Neural progenitor cell (in vitro differentiated cells): ENCODE data around the gene DIDO1. TPM values are rescaled to one million over a fixed set of nuclear protein-coding genes. Genes with fewer than 3 reads are reported as not detected.
A peak's percentile ranks its signal among the peaks of the same experiment; 100 is the strongest.

Experiments used
- DNase-seq: peaks from one replicate; pipeline ENCODE4 v3.0.0-alpha.2; 2016; ENCODE audit warnings: low spot score
- H2AFZ ChIP-seq: fragments of 200-600 bp; sonication (generic); replicated peaks from 2 replicates; pipeline ENCODE4 v1.6.1; 2016; ENCODE audit warnings: antibody characterized with exemption
- H3F3A ChIP-seq: fragments of 200-600 bp; sonication (generic); 2 replicates; pipeline ENCODE4 v1.6.1; 2016; ENCODE audit warnings: antibody characterized with exemption, low read depth
- H3K27ac ChIP-seq: fragments of 200-600 bp; sonication (generic); 2 replicates; pipeline ENCODE4 v1.5.1; 2016; ENCODE audit warnings: mild to moderate bottlenecking
- H3K27me3 ChIP-seq: fragments of 200-600 bp; sonication (generic); 2 replicates; pipeline ENCODE4 v1.6.1; 2016; ENCODE audit warnings: mild to moderate bottlenecking, moderate library complexity
- H3K36me3 ChIP-seq: fragments of 200-600 bp; sonication (generic); 2 replicates; pipeline ENCODE4 v1.5.1; 2016
- H3K4me1 ChIP-seq: fragments of 200-600 bp; sonication (generic); 2 replicates; pipeline ENCODE4 v1.6.1; 2016; ENCODE audit warnings: mixed run types
- H3K4me2 ChIP-seq: fragments of 200-600 bp; sonication (generic); 2 replicates; pipeline ENCODE4 v1.6.1; 2016
- H3K4me3 ChIP-seq: fragments of 200-600 bp; sonication (generic); 2 replicates; pipeline ENCODE4 v1.5.1; 2016
- H3K79me2 ChIP-seq: fragments of 200-600 bp; sonication (generic); 2 replicates; pipeline ENCODE4 v1.6.1; 2016; ENCODE audit warnings: low read depth
- H3K9ac ChIP-seq: fragments of 200-600 bp; sonication (generic); 2 replicates; pipeline ENCODE4 v1.6.1; 2016
- H3K9me3 ChIP-seq: fragments of 200-600 bp; sonication (generic); 2 replicates; pipeline ENCODE4 v1.5.1; 2016; ENCODE audit warnings: low read depth
- H4K20me1 ChIP-seq: fragments of 200-600 bp; sonication (generic); 2 replicates; pipeline ENCODE4 v1.6.1; 2016; ENCODE audit warnings: low read depth
- H3K27ac Mint-ChIP-seq: 3 replicates; pipeline ENCODE4 v1.8.0; 2021; ENCODE audit warnings: mixed read lengths
- H3K27me3 Mint-ChIP-seq: 2 replicates; pipeline ENCODE4 v1.8.0; 2022; ENCODE audit warnings: low read depth, mild to moderate bottlenecking, inconsistent platforms, moderate library complexity, mixed read lengths; ENCODE audit not compliant: insufficient read depth
- H3K36me3 Mint-ChIP-seq: 3 replicates; pipeline ENCODE4 v1.8.0; 2021; ENCODE audit warnings: mixed read lengths
- H3K4me1 Mint-ChIP-seq: 3 replicates; pipeline ENCODE4 v1.8.0; 2021; ENCODE audit warnings: mixed read lengths
- H3K4me3 Mint-ChIP-seq: 3 replicates; pipeline ENCODE4 v1.8.0; 2021; ENCODE audit warnings: mild to moderate bottlenecking, moderate library complexity, mixed read lengths
- H3K9me3 Mint-ChIP-seq: 3 replicates; pipeline ENCODE4 v1.8.0; 2020; ENCODE audit warnings: mixed read lengths
- EZH2 ChIP-seq: fragments of 200-600 bp; sonication (generic); IDR thresholded peaks from 2 replicates; pipeline ENCODE4 v1.6.1; 2017; ENCODE audit warnings: antibody characterized with exemption, mild to moderate bottlenecking, moderate library complexity
- EZH2phosphoT487 ChIP-seq: fragments of 200-600 bp; sonication (generic); IDR thresholded peaks from 2 replicates; pipeline ENCODE4 v1.6.1; 2017; ENCODE audit warnings: antibody characterized with exemption
- total RNA-seq: library from RNA; depleted of rRNA; stranded (reverse); fragments of >200 nt; gene quantifications from 2 replicates; pipeline ENCODE4 v1.2.3, GENCODE V29; 2015; ENCODE audit warnings: low replicate concordance
- TF ChIP-seq, protein P1 (sequence below): fragments of 200-600 bp; sonication (generic); IDR thresholded peaks from 2 replicates; pipeline ENCODE4 v1.5.1; 2017; ENCODE audit warnings: antibody characterized with exemption, mild to moderate bottlenecking

Gene DIDO1
- total RNA-seq, 1 donor from 2014 or later: 64.5 TPM

DNA sequence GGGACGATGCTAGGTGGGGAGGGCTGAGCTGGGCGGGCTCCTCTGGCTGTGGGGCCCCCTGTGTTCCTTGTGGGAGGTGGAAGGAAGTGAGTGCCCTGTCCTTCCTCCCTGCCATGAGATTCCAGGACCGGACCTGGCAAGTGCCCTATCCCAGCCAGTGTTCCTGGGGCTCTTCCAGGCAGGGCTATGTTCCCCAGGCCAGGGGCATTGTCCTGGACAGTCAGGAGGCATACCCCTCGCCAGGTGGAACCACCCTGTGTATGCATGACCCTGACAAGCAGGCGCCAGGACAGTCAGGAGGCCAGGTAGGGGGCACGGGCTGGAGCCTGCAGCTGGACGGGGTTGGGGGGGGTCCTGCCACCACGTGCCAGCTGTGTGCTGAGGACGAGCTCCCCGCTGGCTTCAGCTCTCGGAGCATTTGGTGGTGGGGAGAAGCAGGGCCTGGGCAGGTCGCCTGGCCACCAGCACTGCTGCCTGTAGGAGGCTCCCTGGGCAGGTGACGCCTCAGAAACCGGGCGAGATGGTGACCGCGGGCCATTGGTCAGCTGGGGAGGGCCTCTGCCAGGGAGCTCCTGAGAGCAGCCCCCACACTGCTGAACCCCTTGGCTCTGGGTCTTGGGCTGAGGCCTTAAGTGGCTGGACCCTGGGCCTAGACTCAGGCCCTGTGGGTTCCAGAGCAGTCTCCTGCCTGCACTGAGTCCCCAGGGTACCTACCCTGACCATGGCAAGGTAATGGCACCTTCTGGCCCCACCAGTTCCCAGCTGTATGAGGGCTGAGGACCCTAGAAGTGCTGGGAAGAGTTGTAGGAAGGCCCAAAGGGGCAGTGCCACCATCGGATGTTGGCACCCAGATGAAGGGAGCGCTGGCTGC lies 26.9 kb upstream of the DIDO1 start:
- Mint-ChIP-seq H3K9me3 (no peaks in the 10 kb centered on the region), H3K4me1 (peaks cover 17% of the 10 kb centered on the region), H3K27me3 (peaks cover 5% of the 10 kb centered on the region), H3K36me3 (peaks cover 22% of the 10 kb centered on the region), H3K4me3 (no peak overlapping the region), H3K27ac (no peak overlapping the region)
- Histone ChIP-seq H3K27ac (no peak overlapping the region), H3K9ac (no peak overlapping the region), H3K4me3 (no peak overlapping the region), H4K20me1 (peaks cover 14% of the 10 kb centered on the region), H3F3A (peaks cover 26% of the 10 kb centered on the region), H3K36me3 (no peaks in the 10 kb centered on the region), H3K79me2 (peaks cover 1% of the 10 kb centered on the region), H2AFZ (no peak overlapping the region), H3K4me1 (peaks cover 21% of the 10 kb centered on the region), H3K27me3 (peaks cover 6% of the 10 kb centered on the region), H3K4me2 (peak overlapping the region; percentile 74), H3K9me3 (no peaks in the 10 kb centered on the region)
- TF ChIP-seq EZH2phosphoT487 (no peak), EZH2 (no peak)
- TF ChIP-seq, protein P1, sequence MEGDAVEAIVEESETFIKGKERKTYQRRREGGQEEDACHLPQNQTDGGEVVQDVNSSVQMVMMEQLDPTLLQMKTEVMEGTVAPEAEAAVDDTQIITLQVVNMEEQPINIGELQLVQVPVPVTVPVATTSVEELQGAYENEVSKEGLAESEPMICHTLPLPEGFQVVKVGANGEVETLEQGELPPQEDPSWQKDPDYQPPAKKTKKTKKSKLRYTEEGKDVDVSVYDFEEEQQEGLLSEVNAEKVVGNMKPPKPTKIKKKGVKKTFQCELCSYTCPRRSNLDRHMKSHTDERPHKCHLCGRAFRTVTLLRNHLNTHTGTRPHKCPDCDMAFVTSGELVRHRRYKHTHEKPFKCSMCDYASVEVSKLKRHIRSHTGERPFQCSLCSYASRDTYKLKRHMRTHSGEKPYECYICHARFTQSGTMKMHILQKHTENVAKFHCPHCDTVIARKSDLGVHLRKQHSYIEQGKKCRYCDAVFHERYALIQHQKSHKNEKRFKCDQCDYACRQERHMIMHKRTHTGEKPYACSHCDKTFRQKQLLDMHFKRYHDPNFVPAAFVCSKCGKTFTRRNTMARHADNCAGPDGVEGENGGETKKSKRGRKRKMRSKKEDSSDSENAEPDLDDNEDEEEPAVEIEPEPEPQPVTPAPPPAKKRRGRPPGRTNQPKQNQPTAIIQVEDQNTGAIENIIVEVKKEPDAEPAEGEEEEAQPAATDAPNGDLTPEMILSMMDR: no peak
- DNase-seq: no peak

DNA sequence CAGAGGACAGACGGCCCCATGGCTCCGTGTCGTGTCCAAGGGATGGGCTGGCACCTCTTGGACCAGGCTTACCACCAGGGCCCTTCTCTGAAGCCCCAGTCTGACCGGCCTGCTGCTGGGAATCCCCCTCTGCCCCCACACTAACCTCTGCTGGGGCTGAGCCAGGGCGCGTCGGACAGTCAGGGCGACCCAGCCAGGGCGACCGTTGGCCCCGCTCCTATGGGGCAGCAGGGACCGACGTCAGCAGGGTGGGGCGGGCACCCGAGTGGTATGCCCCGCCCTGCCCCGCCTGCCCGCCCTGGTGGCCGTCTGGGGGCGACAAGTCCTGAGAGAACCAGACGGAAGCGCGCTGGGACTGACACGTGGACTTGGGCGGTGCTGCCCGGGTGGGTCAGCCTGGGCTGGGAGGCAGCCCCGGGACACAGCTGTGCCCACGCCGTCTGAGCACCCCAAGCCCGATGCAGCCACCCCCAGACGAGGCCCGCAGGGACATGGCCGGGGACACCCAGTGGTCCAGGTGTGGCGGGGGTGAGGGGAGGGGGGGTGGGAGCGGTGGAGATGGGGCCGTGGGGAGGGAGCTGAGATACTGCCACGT lies 26.2 kb upstream of the DIDO1 start, which contains the start of gene SLC17A9:
Gene SLC17A9, plus strand, starts transcription at position 337 of the 595 bp plus-strand sequence. Its CDS starts 122 bp downstream, at position 459.
- Histone ChIP-seq H3K4me1 (peaks cover 21% of the 10 kb centered on the region), H3K27ac (no peak within 1 kb of the TSS), H3K4me3 (peak within 1 kb of the TSS; percentile 28), H3K27me3 (peaks cover 6% of the 10 kb centered on the region), H3K36me3 (no peaks in the 10 kb centered on the region), H4K20me1 (peaks cover 20% of the 10 kb centered on the region), H3K79me2 (peaks cover 7% of the 10 kb centered on the region), H2AFZ (peak within 1 kb of the TSS; percentile 69), H3K4me2 (peak within 1 kb of the TSS; percentile 74), H3K9me3 (no peaks in the 10 kb centered on the region), H3F3A (peaks cover 26% of the 10 kb centered on the region), H3K9ac (no peak within 1 kb of the TSS)
- Mint-ChIP-seq H3K27ac (peak within 1 kb of the TSS; percentile 63), H3K4me1 (peaks cover 17% of the 10 kb centered on the region), H3K4me3 (no peak within 1 kb of the TSS), H3K27me3 (peaks cover 2% of the 10 kb centered on the region), H3K36me3 (peaks cover 28% of the 10 kb centered on the region), H3K9me3 (no peaks in the 10 kb centered on the region)
- peak; percentile 79 for DNase-seq
- TF ChIP-seq EZH2: no peak
- TF ChIP-seq, protein P1: peak; percentile 14

DNA sequence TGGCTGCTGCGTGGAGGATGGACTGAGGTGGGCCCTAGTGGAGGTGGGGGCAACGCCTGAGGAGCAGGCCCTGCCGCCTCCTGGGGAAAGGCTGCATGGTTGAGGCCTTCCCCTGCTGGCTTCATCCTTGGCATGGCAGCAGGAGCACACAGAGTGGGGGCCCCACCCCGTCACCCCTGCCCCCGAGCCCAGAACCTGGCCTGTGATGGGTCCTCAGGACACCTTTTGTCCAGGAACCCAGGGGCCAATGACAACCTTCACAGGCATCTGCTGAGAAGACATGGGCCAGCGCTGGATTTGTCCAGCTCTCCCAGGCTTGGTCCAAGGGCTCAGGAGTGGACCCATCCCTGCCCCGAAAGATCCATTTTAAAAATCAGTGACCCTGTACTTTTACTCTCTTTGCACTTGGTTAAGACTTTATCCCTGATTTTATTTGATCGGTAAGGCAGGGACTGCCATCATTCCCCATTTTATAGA lies 25.6 kb upstream of the DIDO1 start:
- Mint-ChIP-seq H3K9me3 (no peaks in the 10 kb centered on the region), H3K36me3 (peaks cover 32% of the 10 kb centered on the region), H3K4me3 (no peak overlapping the region), H3K4me1 (peaks cover 17% of the 10 kb centered on the region), H3K27ac (peak overlapping the region; percentile 63), H3K27me3 (peaks cover 2% of the 10 kb centered on the region)
- peaks cover 6% of the 10 kb centered on the region for H3K27me3 ChIP-seq
- H3K9me3 ChIP-seq: no peaks in the 10 kb centered on the region
- H3K79me2 ChIP-seq: peaks cover 7% of the 10 kb centered on the region
- H3F3A ChIP-seq: peaks cover 26% of the 10 kb centered on the region
- DNase-seq: no peak
- peaks cover 25% of the 10 kb centered on the region for H4K20me1 ChIP-seq
- peak overlapping the region; percentile 69 for H3K4me2 ChIP-seq
- peak overlapping the region; percentile 69 for H2AFZ ChIP-seq
- no peaks in the 10 kb centered on the region for H3K36me3 ChIP-seq
- no peak overlapping the region for H3K27ac ChIP-seq
- H3K4me1 ChIP-seq: peaks cover 21% of the 10 kb centered on the region
- TF ChIP-seq, protein P1: no peak
- TF ChIP-seq EZH2 (no peak), EZH2phosphoT487 (no peak)
- peak overlapping the region; percentile 28 for H3K4me3 ChIP-seq
- H3K9ac ChIP-seq: no peak overlapping the region
